ENCODE measurements around the gene MSH5. TPM values are rescaled to one million over a fixed set of nuclear protein-coding genes. Genes with fewer than 3 reads are reported as not detected.

The MSH5 gene
- total and polyA plus RNA-seq, 2 of the 13 experiments (the other 11 are each of a cell fraction or from before 2014, with no cell fraction given): 10.2 to 38.7 TPM

DNA sequence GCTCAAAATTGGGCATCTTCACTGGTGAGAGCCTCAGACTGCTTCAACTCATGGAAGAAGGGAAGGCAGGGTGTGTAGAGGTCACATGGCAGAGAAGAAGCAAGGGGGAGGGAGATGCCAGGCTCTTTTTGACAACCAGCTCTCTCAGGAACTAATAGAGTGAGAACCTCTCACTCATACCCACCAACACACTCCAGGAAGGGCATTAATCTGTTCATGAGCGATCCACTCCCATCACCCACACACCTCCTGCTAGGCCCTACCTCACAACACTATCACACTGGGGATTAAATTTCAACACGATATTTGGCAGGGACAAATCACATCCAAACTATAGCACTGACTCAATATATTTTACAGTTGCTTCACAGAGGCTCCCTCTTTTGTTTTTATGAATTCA lies 2.0 kb downstream of the MSH5 start:
- H3K36me3 ChIP-seq (replicated peaks in 1 of 2; ENCODE audit: control insufficient read depth in 1 of 2, insufficient read depth in 2 of 2, low read length in 2 of 2): peaks cover 0 to 6% of the 10 kb centered on the region in 2 experiments; a peak in 3 of 5 replicates
- POLR2A ChIA-PET: interaction anchor here (6.5 to 7.7 kb wide), 2 partner anchors 12 to 85 kb away, joined by 102 to 122 read pairs; partner anchors contain the start of genes DDAH2 and HSPA1B
- TF ChIP-seq ZNF430 (CRISPR knock-in tag; IDR thresholded peaks at IDR 0.05) (no peak), MED8 (CRISPR knock-in tag; IDR thresholded peaks at IDR 0.05; ENCODE audit: insufficient replicate concordance) (no peak), ZNF780A (CRISPR knock-in tag; IDR thresholded peaks at IDR 0.05) (no peak), NFATC3 (CRISPR knock-in tag; IDR thresholded peaks at IDR 0.05) (no peak), ZNF331 (CRISPR knock-in tag; IDR thresholded peaks at IDR 0.05) (no peak), SRF (IDR thresholded peaks at IDR 0.05; ENCODE audit: low read depth, low read length) (no peak), HES4 (CRISPR knock-in tag; IDR thresholded peaks at IDR 0.05; ENCODE audit: borderline replicate concordance) (no peak), ZNF879 (CRISPR knock-in tag; IDR thresholded peaks at IDR 0.05) (no peak), GFI1 (CRISPR knock-in tag; IDR thresholded peaks at IDR 0.05; ENCODE audit: borderline replicate concordance) (no peak), CBFB (CRISPR knock-in tag; IDR thresholded peaks at IDR 0.05) (no peak), MTA1 (CRISPR knock-in tag; IDR thresholded peaks at IDR 0.05; ENCODE audit: borderline replicate concordance) (no peak), ZNF782 (CRISPR knock-in tag; IDR thresholded peaks at IDR 0.05; ENCODE audit: borderline replicate concordance) (no peak), MLLT10 (CRISPR knock-in tag; IDR thresholded peaks at IDR 0.05) (no peak), CEBPG (CRISPR knock-in tag; IDR thresholded peaks at IDR 0.05) (no peak), ZNF747 (CRISPR knock-in tag; IDR thresholded peaks at IDR 0.05; ENCODE audit: borderline replicate concordance) (no peak), MAFF (IDR thresholded peaks at IDR 0.05; ENCODE audit: low read depth, low read length) (no peak), TEAD2 (CRISPR knock-in tag; IDR thresholded peaks at IDR 0.05) (no peak), ZNF292 (CRISPR knock-in tag; IDR thresholded peaks at IDR 0.05; ENCODE audit: borderline replicate concordance, low read depth) (no peak)
- TF ChIP-seq, protein P1, sequence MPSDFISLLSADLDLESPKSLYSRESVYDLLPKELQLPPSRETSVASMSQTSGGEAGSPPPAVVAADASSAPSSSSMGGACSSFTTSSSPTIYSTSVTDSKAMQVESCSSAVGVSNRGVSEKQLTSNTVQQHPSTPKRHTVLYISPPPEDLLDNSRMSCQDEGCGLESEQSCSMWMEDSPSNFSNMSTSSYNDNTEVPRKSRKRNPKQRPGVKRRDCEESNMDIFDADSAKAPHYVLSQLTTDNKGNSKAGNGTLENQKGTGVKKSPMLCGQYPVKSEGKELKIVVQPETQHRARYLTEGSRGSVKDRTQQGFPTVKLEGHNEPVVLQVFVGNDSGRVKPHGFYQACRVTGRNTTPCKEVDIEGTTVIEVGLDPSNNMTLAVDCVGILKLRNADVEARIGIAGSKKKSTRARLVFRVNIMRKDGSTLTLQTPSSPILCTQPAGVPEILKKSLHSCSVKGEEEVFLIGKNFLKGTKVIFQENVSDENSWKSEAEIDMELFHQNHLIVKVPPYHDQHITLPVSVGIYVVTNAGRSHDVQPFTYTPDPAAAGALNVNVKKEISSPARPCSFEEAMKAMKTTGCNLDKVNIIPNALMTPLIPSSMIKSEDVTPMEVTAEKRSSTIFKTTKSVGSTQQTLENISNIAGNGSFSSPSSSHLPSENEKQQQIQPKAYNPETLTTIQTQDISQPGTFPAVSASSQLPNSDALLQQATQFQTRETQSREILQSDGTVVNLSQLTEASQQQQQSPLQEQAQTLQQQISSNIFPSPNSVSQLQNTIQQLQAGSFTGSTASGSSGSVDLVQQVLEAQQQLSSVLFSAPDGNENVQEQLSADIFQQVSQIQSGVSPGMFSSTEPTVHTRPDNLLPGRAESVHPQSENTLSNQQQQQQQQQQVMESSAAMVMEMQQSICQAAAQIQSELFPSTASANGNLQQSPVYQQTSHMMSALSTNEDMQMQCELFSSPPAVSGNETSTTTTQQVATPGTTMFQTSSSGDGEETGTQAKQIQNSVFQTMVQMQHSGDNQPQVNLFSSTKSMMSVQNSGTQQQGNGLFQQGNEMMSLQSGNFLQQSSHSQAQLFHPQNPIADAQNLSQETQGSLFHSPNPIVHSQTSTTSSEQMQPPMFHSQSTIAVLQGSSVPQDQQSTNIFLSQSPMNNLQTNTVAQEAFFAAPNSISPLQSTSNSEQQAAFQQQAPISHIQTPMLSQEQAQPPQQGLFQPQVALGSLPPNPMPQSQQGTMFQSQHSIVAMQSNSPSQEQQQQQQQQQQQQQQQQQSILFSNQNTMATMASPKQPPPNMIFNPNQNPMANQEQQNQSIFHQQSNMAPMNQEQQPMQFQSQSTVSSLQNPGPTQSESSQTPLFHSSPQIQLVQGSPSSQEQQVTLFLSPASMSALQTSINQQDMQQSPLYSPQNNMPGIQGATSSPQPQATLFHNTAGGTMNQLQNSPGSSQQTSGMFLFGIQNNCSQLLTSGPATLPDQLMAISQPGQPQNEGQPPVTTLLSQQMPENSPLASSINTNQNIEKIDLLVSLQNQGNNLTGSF (CRISPR knock-in tag; IDR thresholded peaks at IDR 0.05): no peak
- CTCF ChIA-PET (ENCODE audit: low intra/inter-chr PET ratio, low total read pairs): no interaction called here
- FAIRE-seq (no peak), ATAC-seq (no peak), DNase-seq (ENCODE audit: low spot score) (no peak)
- H3K4me2 ChIP-seq (ENCODE audit: low read depth, low read length): no peak overlapping the region
- H3K9me3 ChIP-seq (ENCODE audit: low read length): no peaks in the 10 kb centered on the region
- intact Hi-C loops (cut with micrococcal nuclease; ENCODE audit: unreplicated experiment): no loop called here
- no peaks in the 10 kb centered on the region for H4K20me1 ChIP-seq (ENCODE audit: insufficient read depth, low read length)
- H3K4me3 ChIP-seq (replicated peaks in 1 of 3; ENCODE audit: insufficient read depth in 1 of 3, low read depth in 2 of 3, low read length in 3 of 3): no peak overlapping the region
- H3K9ac ChIP-seq (ENCODE audit: insufficient read depth, low read depth, low read length): no peak overlapping the region
- no peaks in the 10 kb centered on the region; a peak in 1 of 5 replicates for H3K27me3 ChIP-seq (ENCODE audit: control insufficient read depth in 1 of 2, insufficient read depth in 2 of 2, low read length in 2 of 2)
- WGBS (ENCODE audit: low lambda C conversion rate): 96% methylated on average over 2 of the region's 2 CpGs
- peaks cover 62% of the 10 kb centered on the region for H3K4me1 ChIP-seq (ENCODE audit: insufficient read depth, low read length)
- H3K79me2 ChIP-seq (ENCODE audit: insufficient read depth, low read length): peaks cover 2% of the 10 kb centered on the region
- no peak overlapping the region for H3K27ac ChIP-seq (ENCODE audit: extremely low read length, insufficient read depth, low read length)
- in situ Hi-C loops (cut with HindIII; ENCODE audit: extremely low pct_ligation_motif_present, low pct_unique_long_range_greater_than_20kb): no loop called here
- H2AFZ ChIP-seq (ENCODE audit: low read length): no peak overlapping the region
- no TSS peak for BruUV-seq (replicated peaks)

Data from HepG2 (cell line).